H1 (cell line): ENCODE data around the gene BIRC2. TPM values are rescaled to one million over a fixed set of nuclear protein-coding genes. Genes with fewer than 3 reads are reported as not detected.

ENCODE experiments used
- CTCF ChIA-PET: fragments of 300-600 bp; sonication (Branson Sonifier 250); formaldehyde crosslinking; loops from one replicate; lab custom pipeline; 2021; ENCODE audit not compliant: partially characterized antibody; lab: Charles Lee
- POLR2A ChIA-PET: fragments of 300-600 bp; sonication (Branson Sonifier 250); formaldehyde crosslinking; loops from one replicate; lab custom pipeline; 2021; ENCODE audit warnings: inconsistent platforms; ENCODE audit not compliant: partially characterized antibody; lab: Charles Lee
- DNase-seq, 2 experiments: peaks; one replicate each; pipeline versions ENCODE4 v3.0.0 to v3.0.0-alpha.2; 2010 to 2022; ENCODE audit warnings: low spot score in 2 of 2, low read depth in 1 of 2, mixed read lengths in 1 of 2
- FAIRE-seq: peaks from 2 replicates; lab custom pipeline; 2011; peaks lifted over from hg19 to GRCh38; lab: Jason Lieb, UNC
- H2AFZ ChIP-seq: 2 replicates; pipeline ENCODE4 v1.8.1; 2012; ENCODE audit warnings: low read length, inconsistent platforms
- H2AK5ac ChIP-seq: 2 replicates; pipeline ENCODE4 v1.6.1; 2013; ENCODE audit warnings: low read depth, low read length
- H2BK120ac ChIP-seq: replicated peaks from 2 replicates; pipeline ENCODE3; 2013; ENCODE audit warnings: low read depth, low read length, inconsistent platforms
- H2BK12ac ChIP-seq: 2 replicates; pipeline ENCODE4 v1.6.1; 2013; ENCODE audit warnings: low read depth, low read length
- H2BK15ac ChIP-seq: 2 replicates; pipeline ENCODE4 v1.6.1; 2013; ENCODE audit warnings: low read length
- H2BK20ac ChIP-seq: 2 replicates; pipeline ENCODE4 v1.6.1; 2013; ENCODE audit warnings: low read length
- H2BK5ac ChIP-seq: 2 replicates; pipeline ENCODE4 v1.6.1; 2013; ENCODE audit warnings: low read depth, low read length
- H3K14ac ChIP-seq: 2 replicates; pipeline ENCODE4 v1.6.1; 2013; ENCODE audit warnings: inconsistent platforms; ENCODE audit not compliant: insufficient read length
- H3K18ac ChIP-seq: 2 replicates; pipeline ENCODE4 v1.6.1; 2013; ENCODE audit warnings: low read length; ENCODE audit errors: extremely low read depth
- H3K23ac ChIP-seq: 2 replicates; pipeline ENCODE4 v1.6.1; 2013; ENCODE audit warnings: inconsistent platforms; ENCODE audit not compliant: insufficient read length
- H3K23me2 ChIP-seq: 2 replicates; pipeline ENCODE4 v1.6.1; 2013; ENCODE audit warnings: low read depth, low read length
- H3K27ac ChIP-seq: 2 replicates; pipeline ENCODE4 v1.6.1; 2011; ENCODE audit warnings: low read depth, low read length, inconsistent platforms
- H3K27me3 ChIP-seq, 4 experiments: replicated peaks in 1 of 4; 1 replicate in 1 of 4; 2 replicates in 3 of 4; pipeline versions ENCODE4 v1.6.1 to v1.8.1; 2011 to 2013; ENCODE audit warnings: low read length in 3 of 4, mild to moderate bottlenecking in 3 of 4, inconsistent platforms in 2 of 4, mixed read lengths in 2 of 4, moderate library complexity in 1 of 4; ENCODE audit not compliant: control insufficient read depth in 3 of 4, insufficient read depth in 3 of 4; ENCODE audit errors: extremely low read depth in 1 of 4
- H3K36me3 ChIP-seq, 4 experiments: 2 replicates each; pipeline versions ENCODE4 v1.6.1 to v1.8.1; 2011 to 2013; ENCODE audit warnings: mild to moderate bottlenecking in 4 of 4, low read length in 3 of 4, moderate library complexity in 2 of 4, control low read depth in 1 of 4, inconsistent platforms in 1 of 4; ENCODE audit not compliant: insufficient read depth in 4 of 4, control insufficient read depth in 2 of 4
- H3K4ac ChIP-seq: replicated peaks from 2 replicates; pipeline ENCODE3; 2013; ENCODE audit warnings: low read length, low read depth, mixed read lengths, inconsistent platforms; ENCODE audit not compliant: insufficient read length
- H3K4me1 ChIP-seq, 4 experiments: replicated peaks in 1 of 4; 1 replicate in 1 of 4; 2 replicates in 3 of 4; pipeline versions ENCODE4 v1.6.1 to v1.8.1; 2011 to 2013; ENCODE audit warnings: low read length in 3 of 4, inconsistent platforms in 2 of 4, mixed read lengths in 1 of 4; ENCODE audit not compliant: insufficient read depth in 4 of 4, control insufficient read depth in 3 of 4
- H3K4me2 ChIP-seq, 2 experiments: 2 replicates each; pipeline versions ENCODE4 v1.6.1 to v1.8.1; 2011 to 2013; ENCODE audit warnings: low read depth in 2 of 2, low read length in 2 of 2, control low read depth in 1 of 2, inconsistent platforms in 1 of 2, mild to moderate bottlenecking in 1 of 2; ENCODE audit not compliant: insufficient read depth in 1 of 2
- H3K4me3 ChIP-seq, 4 experiments: fragments of 200-600, 300-600 bp in 1 of 4; sonication (generic), shearing (Covaris generic), sonication (Bioruptor Twin) in 1 of 4; 2 replicates each; pipeline versions ENCODE4 v1.5.1 to v1.8.1; 2011 to 2016; ENCODE audit warnings: low read length in 4 of 4, low read depth in 3 of 4, control low read depth in 2 of 4, inconsistent platforms in 2 of 4, mild to moderate bottlenecking in 2 of 4, mixed read lengths in 1 of 4, moderate library complexity in 1 of 4; ENCODE audit not compliant: insufficient read depth in 2 of 4; ENCODE audit errors: extremely low read depth in 1 of 4
- H3K56ac ChIP-seq: replicated peaks from 2 replicates; pipeline ENCODE3; 2013; ENCODE audit warnings: low read depth, mild to moderate bottlenecking, mixed read lengths, low read length, inconsistent platforms; ENCODE audit not compliant: insufficient read length
- H3K79me1 ChIP-seq: 2 replicates; pipeline ENCODE4 v1.6.1; 2013; ENCODE audit warnings: low read depth, low read length, control low read depth
- H3K79me2 ChIP-seq, 2 experiments: 2 replicates each; pipeline versions ENCODE4 v1.6.1 to v1.8.1; 2012 to 2013; ENCODE audit warnings: low read length in 2 of 2, mild to moderate bottlenecking in 2 of 2, inconsistent platforms in 1 of 2; ENCODE audit not compliant: insufficient read depth in 2 of 2, control insufficient read depth in 1 of 2
- H3K9ac ChIP-seq, 4 experiments: replicated peaks in 1 of 4; 1 replicate in 1 of 4; 2 replicates in 3 of 4; pipeline versions ENCODE4 v1.6.1 to v1.8.1; 2011 to 2013; ENCODE audit warnings: low read depth in 3 of 4, low read length in 3 of 4, control low read depth in 2 of 4, mild to moderate bottlenecking in 2 of 4, moderate library complexity in 2 of 4, inconsistent platforms in 1 of 4; ENCODE audit errors: extremely low read depth in 1 of 4
- H3K9me3 ChIP-seq, 2 experiments: 2 replicates each; pipeline versions ENCODE4 v1.6.1 to v1.8.1; 2012 to 2013; ENCODE audit warnings: mild to moderate bottlenecking in 2 of 2, moderate library complexity in 2 of 2, control low read depth in 1 of 2, inconsistent platforms in 1 of 2, low read depth in 1 of 2, low read length in 1 of 2, mixed read lengths in 1 of 2; ENCODE audit not compliant: insufficient read depth in 2 of 2
- H4K20me1 ChIP-seq, 2 experiments: replicated peaks in 1 of 2; 2 replicates each; pipeline versions ENCODE3 to v1.8.1; 2011 to 2013; ENCODE audit warnings: inconsistent platforms in 2 of 2, low read length in 2 of 2, mild to moderate bottlenecking in 1 of 2; ENCODE audit not compliant: insufficient read depth in 2 of 2, control insufficient read depth in 1 of 2
- H4K5ac ChIP-seq: 2 replicates; pipeline ENCODE4 v1.6.1; 2013; ENCODE audit warnings: low read length, low read depth, mixed read lengths, inconsistent platforms; ENCODE audit not compliant: insufficient read length
- H4K8ac ChIP-seq: 2 replicates; pipeline ENCODE4 v1.8.0; 2013; ENCODE audit warnings: mild to moderate bottlenecking, moderate library complexity, low read length, inconsistent platforms; ENCODE audit not compliant: insufficient read depth; ENCODE audit errors: extremely low read depth
- H4K91ac ChIP-seq: replicated peaks from 2 replicates; pipeline ENCODE3; 2013; ENCODE audit warnings: low read length, mixed read lengths, inconsistent platforms; ENCODE audit not compliant: insufficient read length
- CREB1 ChIP-seq: IDR thresholded peaks from 2 replicates; pipeline ENCODE4 v1.6.1; 2012; ENCODE audit warnings: inconsistent platforms
- CTBP2 ChIP-seq: IDR thresholded peaks from 2 replicates; pipeline ENCODE4 v1.7.0; 2011; ENCODE audit warnings: borderline replicate concordance, mild to moderate bottlenecking, moderate library complexity, mixed read lengths, low read length; ENCODE audit not compliant: insufficient read depth, insufficient read length
- EZH2 ChIP-seq: fragments of 200-600 bp; sonication (generic); IDR thresholded peaks from 2 replicates; pipeline ENCODE4 v1.7.1; 2012; ENCODE audit warnings: low read depth, mild to moderate bottlenecking, moderate library complexity, low read length, inconsistent platforms; ENCODE audit not compliant: severe bottlenecking
- NRF1 ChIP-seq: IDR thresholded peaks from 2 replicates; pipeline ENCODE4 v1.6.1; 2011; ENCODE audit warnings: mild to moderate bottlenecking, low read depth, low read length, improper control_type of control experiment
- RBBP5 ChIP-seq: IDR thresholded peaks from 2 replicates; pipeline ENCODE4 v1.7.1; 2012; ENCODE audit warnings: low read depth, mild to moderate bottlenecking, inconsistent platforms, low read length, moderate library complexity, borderline replicate concordance
- SAP30 ChIP-seq: fragments of 300-600 bp; sonication (generic); IDR thresholded peaks from 2 replicates; pipeline ENCODE4 v1.7.1; 2012; ENCODE audit warnings: low read length, moderate library complexity, mild to moderate bottlenecking, inconsistent platforms; ENCODE audit not compliant: insufficient read depth, insufficient replicate concordance
- SIX5 ChIP-seq: IDR thresholded peaks from 2 replicates; pipeline ENCODE4 v1.6.1; 2011; ENCODE audit warnings: mild to moderate bottlenecking, low read depth, low read length
- SP4 ChIP-seq: IDR thresholded peaks from 2 replicates; pipeline ENCODE4 v1.6.1; 2012; ENCODE audit warnings: low read length, inconsistent platforms
- TAF1 ChIP-seq: IDR thresholded peaks from 2 replicates; pipeline ENCODE4 v1.6.1; 2011; ENCODE audit warnings: mild to moderate bottlenecking, low read depth, low read length
- TBP ChIP-seq: IDR thresholded peaks from 2 replicates; pipeline ENCODE4 v1.6.1; 2011; ENCODE audit warnings: low read depth, low read length, improper control_type of control experiment
- TEAD4 ChIP-seq: IDR thresholded peaks from 2 replicates; pipeline ENCODE4 v1.6.1; 2012; ENCODE audit warnings: low read depth, low read length, inconsistent platforms, mixed read lengths
- YY1 ChIP-seq: IDR thresholded peaks from 2 replicates; pipeline ENCODE4 v1.6.1; 2011; ENCODE audit warnings: low read depth, mild to moderate bottlenecking, low read length
- WGBS, 2 experiments: shearing (Covaris generic) in 1 of 2; methylation state at CpG; one replicate each; pipeline versions ENCODE4 v1.1.6 to v1.1.7; 2013 to 2015; ENCODE audit warnings: low lambda C conversion rate in 2 of 2, mixed read lengths in 2 of 2, inconsistent platforms in 1 of 2, low coverage in 1 of 2, missing lambda C conversion rate in 1 of 2; ENCODE audit not compliant: insufficient replicate concordance in 2 of 2, insufficient coverage in 1 of 2, insufficient read length in 1 of 2; ENCODE audit errors: extremely low coverage in 1 of 2, missing lambda C conversion rate in 1 of 2; 5-methylcytosine and 5-hydroxymethylcytosine counted together
- polyA plus RNA-seq, 7 experiments: library from polyadenylated mRNA; depleted of rRNA in 3 of 7; stranded (reverse) in 5 of 7; unstranded in 2 of 7; fragments of >200 nt in 5 of 7; fragments of 200-250 nt in 2 of 7; gene quantifications; 1 replicate in 5 of 7; 2 replicates in 1 of 7; 4 replicates in 1 of 7; pipeline versions ENCODE4 v1.2.1 to v1.2.3, GENCODE V29; 2011 to 2013; ENCODE audit warnings: missing spikeins in 2 of 7, mixed read lengths in 2 of 7
- total RNA-seq: library from RNA; stranded (reverse); fragmentation: NEBNext Ultra II Directional; extraction: Animal tissue kit (Norgen Biotek cat#: 25700); gene quantifications from 2 replicates; pipeline ENCODE4 v1.2.1, GENCODE V29; 2021
- TF ChIP-seq, protein P1 (sequence below): IDR thresholded peaks from 2 replicates; pipeline ENCODE4 v1.6.1; 2011; ENCODE audit warnings: low read length, improper control_type of control experiment

Gene BIRC2
- total and polyA plus RNA-seq, 2 of the 8 experiments (the other 6 are each of a cell fraction or from before 2014, with no cell fraction given): 18.4 to 24.7 TPM

DNA sequence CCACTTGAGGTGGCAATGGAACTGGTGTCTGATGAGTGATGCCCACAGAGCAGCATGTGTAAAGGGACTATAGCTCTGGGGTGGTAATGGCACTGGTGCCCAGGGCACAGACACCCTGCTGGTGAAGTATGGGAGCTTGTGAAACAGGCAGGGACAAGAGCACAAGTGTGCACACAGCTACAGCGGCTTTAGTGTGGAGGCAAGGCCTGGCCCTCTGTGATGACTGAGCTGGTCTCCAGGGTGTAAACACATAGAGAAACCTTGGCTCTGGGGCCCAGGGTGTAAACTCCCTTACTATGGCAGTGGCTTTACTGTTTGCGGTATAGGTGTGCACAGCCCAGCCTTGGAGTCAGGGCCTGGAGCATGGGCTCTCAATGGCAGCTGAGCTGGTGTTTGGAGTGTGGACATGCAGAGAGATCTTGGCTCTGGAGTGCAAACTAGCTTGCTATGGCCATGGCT is 46.3 kb downstream of the BIRC2 start:
- Histone ChIP-seq H2AK5ac (no peak overlapping the region), H2BK5ac (no peak overlapping the region), H3K18ac (no peak overlapping the region), H3K79me1 (no peaks in the 10 kb centered on the region), H4K5ac (no peak overlapping the region), H3K36me3 (peaks cover 0 to 3% (median 0%) of the 10 kb centered on the region in 4 experiments; a peak in 3 of 8 replicates), H2BK15ac (no peak overlapping the region), H2BK20ac (no peak overlapping the region), H3K4ac (no peak overlapping the region), H3K56ac (no peak overlapping the region), H3K4me2 (no peak overlapping the region), H2AFZ (no peak overlapping the region), H3K9me3 (no peaks in the 10 kb centered on the region), H3K23me2 (no peaks in the 10 kb centered on the region), H3K27ac (no peak overlapping the region), H3K14ac (no peak overlapping the region), H3K23ac (no peak overlapping the region), H3K27me3 (no peaks in the 10 kb centered on the region), H4K91ac (no peak overlapping the region), H3K79me2 (no peaks in the 10 kb centered on the region), H3K4me1 (no peaks in the 10 kb centered on the region), H3K9ac (no peak overlapping the region), H2BK12ac (no peak overlapping the region), H4K8ac (peak overlapping the region; percentile 57; the same call in 1 of the 2 replicates), H2BK120ac (no peak overlapping the region), H4K20me1 (no peaks in the 10 kb centered on the region), H3K4me3 (no peak overlapping the region)
- ChIA-PET POLR2A (interaction anchor here (0.7 to 1.8 kb wide), 4 partner anchors 8 to 61 kb away, joined by 3 to 5 read pairs (median 3); no protein-coding TSS in a partner anchor), CTCF (interaction anchor here (0.8 to 6.7 kb wide), 15 partner anchors 10 to 319 kb away, joined by 3 to 115 read pairs (median 7); no protein-coding TSS in a partner anchor)
- DNase-seq: no peak
- no peak for FAIRE-seq
- 100% methylated on average over 2 of the region's 2 CpGs; no CpG with 5 or more reads in 1 of the 2 experiments for WGBS, 2 experiments
- no peak for TF ChIP-seq SAP30
- TF ChIP-seq SP4: no peak
- TF ChIP-seq TAF1: no peak
- TF ChIP-seq RBBP5: no peak
- TF ChIP-seq TEAD4: no peak
- no peak for TF ChIP-seq YY1
- TF ChIP-seq EZH2: no peak
- TF ChIP-seq TBP: no peak
- TF ChIP-seq, protein P1, sequence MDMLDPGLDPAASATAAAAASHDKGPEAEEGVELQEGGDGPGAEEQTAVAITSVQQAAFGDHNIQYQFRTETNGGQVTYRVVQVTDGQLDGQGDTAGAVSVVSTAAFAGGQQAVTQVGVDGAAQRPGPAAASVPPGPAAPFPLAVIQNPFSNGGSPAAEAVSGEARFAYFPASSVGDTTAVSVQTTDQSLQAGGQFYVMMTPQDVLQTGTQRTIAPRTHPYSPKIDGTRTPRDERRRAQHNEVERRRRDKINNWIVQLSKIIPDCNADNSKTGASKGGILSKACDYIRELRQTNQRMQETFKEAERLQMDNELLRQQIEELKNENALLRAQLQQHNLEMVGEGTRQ: no peak
- no peak for TF ChIP-seq NRF1
- no peak for TF ChIP-seq CTBP2
- TF ChIP-seq CREB1: no peak
- no peak for TF ChIP-seq SIX5
